Measurements from ENCODE around the gene LYPD6. TPM values are rescaled to one million over a fixed set of nuclear protein-coding genes. Genes with fewer than 3 reads are reported as not detected.

The LYPD6 gene
- total and polyA plus RNA-seq, 2 experiments from 2014 or later = 4.9 to 12.4 TPM

- TF ChIP-seq POLR2AphosphoS5 (IDR thresholded peaks at IDR 0.05; ENCODE audit: low read depth) (no peak), ZNF114 (CRISPR knock-in tag; IDR thresholded peaks at IDR 0.05) (no peak), ZNF462 (CRISPR knock-in tag; IDR thresholded peaks at IDR 0.05) (no peak), ETS1 (IDR thresholded peaks at IDR 0.05) (no peak), CTCF (conservative IDR thresholded peaks at IDR 0.05; ENCODE audit: low read depth in 2 of 2) (no peak), NANOG (IDR thresholded peaks at IDR 0.05; ENCODE audit: borderline replicate concordance) (no peak), STAT1 (IDR thresholded peaks at IDR 0.05; ENCODE audit: unreplicated experiment) (no peak), EZH2phosphoT487 (IDR thresholded peaks at IDR 0.05; ENCODE audit: unreplicated experiment) (no peak), CREB1 (CRISPR knock-in tag; IDR thresholded peaks at IDR 0.05; ENCODE audit: low read depth) (no peak)
- Histone ChIP-seq H3K36me3 (ENCODE audit: insufficient read depth) (no peaks in the 10 kb centered on the region), H3K9me2 (ENCODE audit: insufficient read depth) (peaks cover 15% of the 10 kb centered on the region; the same call in 1 of the 2 replicates), H3K4me3 (no peak overlapping the region), H3K4me2 (no peak overlapping the region), H4K20me1 (replicated peaks; ENCODE audit: insufficient read depth) (peaks cover 3% of the 10 kb centered on the region; the same call in 1 of the 2 replicates), H3F3A (replicated peaks; ENCODE audit: low read depth) (no peaks in the 10 kb centered on the region), H3K27ac (ENCODE audit: low read depth) (no peak overlapping the region), H2AFZ (no peak overlapping the region), H3K27me3 (ENCODE audit: insufficient read depth) (no peaks in the 10 kb centered on the region), H3K79me2 (replicated peaks; ENCODE audit: insufficient read depth) (peaks cover 4% of the 10 kb centered on the region), H3K4me1 (ENCODE audit: insufficient read depth) (peaks cover 12% of the 10 kb centered on the region)
- Mint-ChIP-seq H3K36me3 (ENCODE audit: low read depth) (peaks cover 22% of the 10 kb centered on the region), H3K4me3 (no peak overlapping the region), H3K4me1 (peaks cover 13% of the 10 kb centered on the region), H3K9me3 (peaks cover 3% of the 10 kb centered on the region; the same call in 2 of the 3 replicates), H3K27me3 (ENCODE audit: insufficient read depth, low read depth, poor library complexity) (no peaks in the 10 kb centered on the region), H3K27ac (no peak overlapping the region)
- ATAC-seq = no peak
- DNase-seq (ENCODE audit: low spot score) = no peak
Measured at GRCh38 chr2:149370061-149370775, 39.8 kb downstream of the LYPD6 start.

Data from GM23338 (cell line).